ENCODE results near the gene GNB1.
"Not testable (repeated sequence)": the region's sequence is repeated elsewhere in the genome, so short reads cannot be mapped to it uniquely, and the experiment has no call there.

The GNB1 gene

GRCh38 chr1:1754051-1754815, 136.7 kb downstream of the GNB1 start:
- TF ChIP-seq CTBP1 (IDR thresholded peaks at IDR 0.05; ENCODE audit: borderline replicate concordance) (no peak), FOXA1 (IDR thresholded peaks at IDR 0.05) (no peak), LEF1 (IDR thresholded peaks at IDR 0.05; ENCODE audit: borderline replicate concordance) (no peak), ARNT (IDR thresholded peaks at IDR 0.05) (no peak), ZNF384 (IDR thresholded peaks at IDR 0.05) (no peak), FOXM1 (IDR thresholded peaks at IDR 0.05; ENCODE audit: borderline replicate concordance) (no peak), NFRKB (IDR thresholded peaks at IDR 0.05) (no peak), PKNOX1 (IDR thresholded peaks at IDR 0.05) (no peak), FOXK2 (IDR thresholded peaks at IDR 0.05) (no peak), HDGF (IDR thresholded peaks at IDR 0.05; ENCODE audit: borderline replicate concordance) (no peak), SUZ12 (IDR thresholded peaks at IDR 0.05) (no peak), TARDBP (IDR thresholded peaks at IDR 0.05) (no peak), BHLHE40 (IDR thresholded peaks at IDR 0.05; ENCODE audit: borderline replicate concordance) (no peak), SP1 (IDR thresholded peaks at IDR 0.05) (no peak), L3MBTL2 (conservative IDR thresholded peaks at IDR 0.05) (no peak)
- DNase-seq (ENCODE audit: extremely low spot score), result no peak
- POLR2A ChIA-PET, result interaction anchor here (0.8 kb wide), 1 partner anchor 26 kb away, joined by 3 read pairs; no protein-coding TSS in a partner anchor
- CTCF ChIA-PET, result no interaction called here

- TF ChIP-seq LEF1 (IDR thresholded peaks at IDR 0.05; ENCODE audit: borderline replicate concordance) (no peak), FOXA1 (IDR thresholded peaks at IDR 0.05) (no peak), PKNOX1 (IDR thresholded peaks at IDR 0.05) (no peak)
- POLR2A ChIA-PET, result no interaction called here
- DNase-seq (ENCODE audit: extremely low spot score), result no peak
- CTCF ChIA-PET, result no interaction called here
These were observed 137.3 kb downstream of the GNB1 start for GRCh38 chr1:1753607-1754005.

GRCh38 chr1:1752636-1753606, 138.0 kb downstream of the GNB1 start:
- POLR2A ChIA-PET, result interaction anchor here (1.1 kb wide), 1 partner anchor 24 kb away, joined by 3 read pairs; no protein-coding TSS in a partner anchor

GRCh38 chr1:1752190-1752589, 138.7 kb downstream of the GNB1 start:
- ChIA-PET CTCF (no interaction called here), POLR2A (interaction anchor here (1.1 kb wide), 1 partner anchor 25 kb away, joined by 3 read pairs; no protein-coding TSS in a partner anchor)
- no peak for DNase-seq (ENCODE audit: extremely low spot score)
- TF ChIP-seq L3MBTL2 (conservative IDR thresholded peaks at IDR 0.05) (no peak), NFRKB (IDR thresholded peaks at IDR 0.05) (no peak), SUZ12 (IDR thresholded peaks at IDR 0.05) (no peak), LEF1 (IDR thresholded peaks at IDR 0.05; ENCODE audit: borderline replicate concordance) (no peak), HDGF (IDR thresholded peaks at IDR 0.05; ENCODE audit: borderline replicate concordance) (no peak), FOXA1 (IDR thresholded peaks at IDR 0.05) (no peak), FOXK2 (IDR thresholded peaks at IDR 0.05) (no peak)

More at GRCh38 chr1:1752636-1753606, 138.0 kb downstream of the GNB1 start:
- CTCF ChIA-PET, result no interaction called here
- TF ChIP-seq NFRKB (IDR thresholded peaks at IDR 0.05), result no peak
- TF ChIP-seq L3MBTL2 (conservative IDR thresholded peaks at IDR 0.05), result no peak
- no peak for DNase-seq (ENCODE audit: extremely low spot score)

GRCh38 chr1:1749941-1750340, 140.9 kb downstream of the GNB1 start:
- CTCF ChIA-PET; DNase-seq (ENCODE audit: extremely low spot score); POLR2A ChIA-PET: not testable (repeated sequence)

GRCh38 chr1:1748686-1749321, 142.1 kb downstream of the GNB1 start:
- CTCF ChIA-PET, result no interaction called here
- POLR2A ChIA-PET, result no interaction called here
- no peak for TF ChIP-seq SP1 (IDR thresholded peaks at IDR 0.05)
- no peak for TF ChIP-seq HDGF (IDR thresholded peaks at IDR 0.05; ENCODE audit: borderline replicate concordance)
- TF ChIP-seq BHLHE40 (IDR thresholded peaks at IDR 0.05; ENCODE audit: borderline replicate concordance), result no peak
- TF ChIP-seq TARDBP (IDR thresholded peaks at IDR 0.05), result no peak
- no peak for TF ChIP-seq PKNOX1 (IDR thresholded peaks at IDR 0.05)
- no peak for TF ChIP-seq ZNF384 (IDR thresholded peaks at IDR 0.05)
- no peak for TF ChIP-seq L3MBTL2 (conservative IDR thresholded peaks at IDR 0.05)
- TF ChIP-seq FOXK2 (IDR thresholded peaks at IDR 0.05), result no peak
- TF ChIP-seq FOXM1 (IDR thresholded peaks at IDR 0.05; ENCODE audit: borderline replicate concordance), result no peak
- no peak for TF ChIP-seq FOXA1 (IDR thresholded peaks at IDR 0.05)
- TF ChIP-seq NFRKB (IDR thresholded peaks at IDR 0.05), result no peak
- TF ChIP-seq ARNT (IDR thresholded peaks at IDR 0.05), result no peak
- TF ChIP-seq LEF1 (IDR thresholded peaks at IDR 0.05; ENCODE audit: borderline replicate concordance), result no peak
- no peak for TF ChIP-seq ELF4 (IDR thresholded peaks at IDR 0.05)
- TF ChIP-seq CTBP1 (IDR thresholded peaks at IDR 0.05; ENCODE audit: borderline replicate concordance), result no peak
- TF ChIP-seq SUZ12 (IDR thresholded peaks at IDR 0.05), result no peak
- no peak for DNase-seq (ENCODE audit: extremely low spot score)

- CTCF ChIA-PET; POLR2A ChIA-PET; DNase-seq (ENCODE audit: extremely low spot score): not testable (repeated sequence)
These were observed 144.3 kb downstream of the GNB1 start for GRCh38 chr1:1746566-1746909.

GRCh38 chr1:1745651-1746565, 145.0 kb downstream of the GNB1 start:
- DNase-seq (ENCODE audit: extremely low spot score); CTCF ChIA-PET; POLR2A ChIA-PET: not testable (repeated sequence)

GRCh38 chr1:1742529-1742928, 148.4 kb downstream of the GNB1 start:
- POLR2A ChIA-PET; CTCF ChIA-PET; DNase-seq (ENCODE audit: extremely low spot score): not testable (repeated sequence)

GRCh38 chr1:1741013-1741412, 149.9 kb downstream of the GNB1 start:
- DNase-seq (ENCODE audit: extremely low spot score); CTCF ChIA-PET; POLR2A ChIA-PET: not testable (repeated sequence)
